Left lobe of liver (tissue), 2 donors: ENCODE data around the gene SORCS1. TPM values are rescaled to one million over a fixed set of nuclear protein-coding genes. Genes with fewer than 3 reads are reported as not detected.

Source experiments
- ATAC-seq: fragments of 200-7000 bp; cut with Tn5 transposase; one replicate; pipeline ENCODE4 v1.9.1; 2020; ENCODE audit warnings: mild to moderate bottlenecking, moderate library complexity
- DNase-seq: peaks from one replicate; pipeline ENCODE4 v3.0.0-alpha.2; 2020; ENCODE audit warnings: low spot score
- total RNA-seq: library from RNA; stranded (reverse); gene quantifications from one replicate; pipeline ENCODE4 v1.2.1, GENCODE V29; 2021
- donor health status: DM: no; HTN: no; CAD: no; lungs with moderate emphysema.
- donor health status: DM: no; HTN: yes; CAD: no.

SORCS1 gene
- total RNA-seq, 1 donor from 2014 or later, result 0.10 TPM

DNA sequence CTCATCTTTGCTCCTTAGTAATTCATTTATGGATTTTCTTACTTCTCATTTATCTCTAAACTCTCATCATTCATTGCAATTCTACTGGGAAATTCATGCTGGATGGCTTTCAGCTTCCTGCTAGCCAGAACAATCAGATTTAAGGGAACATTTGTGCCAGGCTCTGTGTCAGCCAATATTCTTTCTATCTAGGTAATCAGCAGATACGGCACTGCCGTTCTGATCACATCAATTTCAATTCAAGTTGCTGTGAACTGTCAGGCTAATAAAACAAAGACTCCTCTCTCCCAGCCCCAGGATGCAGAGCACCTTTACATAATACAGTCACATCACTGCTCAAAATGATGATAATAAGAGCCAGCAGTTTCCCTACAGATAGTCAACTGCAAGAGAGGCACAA, 468.3 kb downstream of the SORCS1 start:
- DNase-seq (no peak), ATAC-seq (no peak)

DNA sequence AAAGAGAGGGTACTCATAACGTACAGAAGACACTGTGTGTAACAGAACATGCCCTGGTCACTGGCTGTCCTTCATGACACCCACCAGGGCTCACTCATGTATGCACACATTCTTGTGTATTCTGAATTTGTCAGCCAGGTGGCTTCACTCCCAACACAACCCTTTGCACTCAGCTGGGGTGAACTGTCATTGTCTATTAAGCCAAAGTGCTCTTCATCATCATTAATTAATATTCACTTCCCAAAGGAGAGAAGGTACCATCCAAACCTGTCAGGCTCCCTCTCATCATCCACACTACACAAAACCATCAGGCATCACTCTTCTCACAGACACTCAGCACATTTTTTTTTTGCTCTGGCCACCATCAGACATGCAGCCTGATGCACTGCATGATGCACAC, 469.8 kb downstream of the SORCS1 start:
- no peak for ATAC-seq
- DNase-seq, result no peak

DNA sequence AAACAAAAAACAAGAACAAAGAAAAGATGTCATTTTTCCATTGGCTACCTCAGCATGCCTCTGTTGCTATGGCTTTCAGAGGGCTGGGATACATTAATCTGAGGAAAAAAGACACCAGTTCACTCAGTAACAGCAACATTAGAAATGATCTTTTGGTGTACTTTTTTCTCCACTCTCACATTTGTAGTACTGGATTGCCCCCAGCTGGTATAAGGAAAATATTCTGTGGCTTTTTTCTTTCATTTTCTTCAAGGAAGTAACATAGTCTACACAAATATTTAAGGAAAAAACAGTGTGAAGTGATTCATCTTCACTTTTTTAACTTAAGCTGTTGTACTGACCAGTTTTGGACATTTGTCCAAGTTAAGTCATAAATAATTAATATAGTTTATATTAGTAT, 482.3 kb downstream of the SORCS1 start:
- DNase-seq (no peak), ATAC-seq (no peak)

DNA sequence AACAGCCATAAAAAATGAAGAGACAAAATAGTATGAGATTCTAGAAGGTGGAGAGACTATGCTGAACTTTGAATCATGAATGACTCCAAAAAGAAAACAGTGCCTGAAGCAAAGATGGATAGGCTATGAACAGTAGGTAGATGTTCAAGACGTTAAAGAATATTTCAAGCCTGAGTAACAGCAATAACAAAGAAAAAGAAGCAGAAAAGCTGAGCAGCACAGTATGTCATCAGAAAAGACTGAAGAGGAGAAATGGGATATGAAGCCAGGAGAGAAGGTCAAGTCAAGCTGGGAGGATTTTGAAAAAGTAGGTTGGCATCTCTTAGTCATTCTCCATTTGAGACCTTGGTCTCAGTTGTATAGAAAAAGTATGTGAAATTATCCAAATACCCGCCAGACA, 484.4 kb downstream of the SORCS1 start:
- DNase-seq (no peak), ATAC-seq (no peak)

DNA sequence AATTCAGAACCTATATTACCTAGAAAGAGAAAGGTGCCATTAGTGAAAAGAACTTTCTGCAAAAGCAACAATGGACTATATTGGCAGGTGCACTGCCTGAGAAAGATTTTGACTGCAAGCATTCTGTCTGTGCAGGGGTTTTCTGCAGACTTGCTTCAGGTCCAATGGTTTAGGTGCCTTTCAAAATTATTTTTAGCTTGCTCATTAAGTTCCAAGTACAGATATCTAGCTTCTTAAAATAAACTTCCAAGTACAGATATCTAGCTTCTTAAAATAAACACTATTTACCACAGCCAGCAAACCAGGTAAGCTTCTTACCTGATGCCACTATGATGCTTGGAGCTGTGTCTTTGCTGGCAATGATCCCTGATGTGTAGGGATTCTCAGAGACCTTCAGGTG, 485.2 kb downstream of the SORCS1 start:
- ATAC-seq (no peak), DNase-seq (no peak)

DNA sequence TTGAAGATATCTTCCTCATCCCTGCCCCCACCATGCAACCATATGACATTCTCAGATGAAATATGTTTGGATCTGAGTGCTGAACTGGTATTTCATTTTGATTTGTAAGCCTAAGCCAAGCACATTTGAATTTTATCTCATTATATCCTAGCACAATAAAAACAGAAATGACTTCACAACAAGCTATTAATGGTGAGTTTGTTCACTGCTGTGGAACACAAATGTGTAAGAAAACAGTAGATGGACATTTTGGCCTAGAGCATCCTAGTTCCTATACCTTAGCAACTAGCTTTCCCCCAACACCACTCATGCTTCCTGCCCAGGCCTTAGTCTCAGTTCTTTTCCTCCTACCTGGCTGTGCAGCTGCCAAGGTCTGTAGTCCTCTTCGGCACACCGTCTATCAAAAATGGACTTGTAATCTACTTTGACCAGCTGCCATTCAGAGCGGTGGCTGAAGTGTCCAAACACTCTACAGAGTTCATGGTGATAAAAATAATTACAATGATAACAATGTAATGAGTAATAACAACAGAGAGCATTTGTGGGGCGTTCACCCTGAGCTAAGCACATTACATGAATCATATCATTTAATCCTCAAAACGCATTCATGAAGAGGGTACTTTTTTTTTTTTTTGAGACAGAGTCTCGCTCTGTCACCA, 491.9 kb downstream of the SORCS1 start:
- no peak for DNase-seq
- no peak for ATAC-seq

DNA sequence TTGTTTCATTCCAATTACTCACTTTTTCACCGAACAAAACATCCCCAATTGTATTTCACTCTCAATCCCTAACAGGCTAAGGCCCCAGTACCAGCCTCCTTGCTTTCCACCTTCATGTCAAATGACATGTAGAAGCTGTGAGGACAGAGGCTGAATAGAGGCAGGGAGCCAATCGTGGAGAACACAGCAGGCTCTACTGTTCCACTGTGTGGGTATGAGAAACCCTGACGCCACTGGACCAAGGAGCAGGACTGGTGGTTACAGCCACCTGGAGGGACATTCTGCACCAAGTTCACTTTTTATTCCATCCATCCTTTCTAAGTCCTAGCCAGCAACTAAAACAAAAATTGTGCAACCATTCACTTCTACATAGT, 502.8 kb downstream of the SORCS1 start:
- no peak for ATAC-seq
- DNase-seq, result no peak

DNA sequence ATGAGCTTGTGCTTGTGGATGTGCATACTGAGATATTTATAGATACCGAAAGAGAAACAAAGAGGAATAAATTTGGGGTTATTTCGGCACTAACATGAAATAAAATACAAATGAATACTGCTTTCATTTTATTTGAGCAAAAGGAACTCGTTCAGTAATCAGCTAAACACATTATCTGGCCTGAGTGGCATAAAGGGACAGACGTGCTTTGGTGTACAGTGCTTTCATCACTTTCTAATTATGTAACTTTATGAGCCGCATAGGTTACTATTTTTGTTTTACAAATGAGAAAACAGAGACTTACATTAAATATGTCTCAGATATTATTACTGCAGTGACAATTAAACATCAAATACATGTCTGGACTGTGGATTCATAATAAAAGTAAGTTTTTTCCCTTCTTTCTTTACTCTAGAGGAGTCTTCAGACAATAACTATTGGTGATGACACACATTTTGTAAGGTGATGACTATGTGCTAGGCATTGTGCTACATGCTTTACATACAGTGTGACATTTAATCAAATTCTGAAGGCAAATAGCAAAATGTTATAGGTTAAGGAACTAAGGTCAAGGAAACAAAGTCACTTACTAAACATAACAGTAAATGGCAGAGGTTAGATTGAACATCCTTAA, 503.3 kb downstream of the SORCS1 start:
- ATAC-seq, result no peak

DNA sequence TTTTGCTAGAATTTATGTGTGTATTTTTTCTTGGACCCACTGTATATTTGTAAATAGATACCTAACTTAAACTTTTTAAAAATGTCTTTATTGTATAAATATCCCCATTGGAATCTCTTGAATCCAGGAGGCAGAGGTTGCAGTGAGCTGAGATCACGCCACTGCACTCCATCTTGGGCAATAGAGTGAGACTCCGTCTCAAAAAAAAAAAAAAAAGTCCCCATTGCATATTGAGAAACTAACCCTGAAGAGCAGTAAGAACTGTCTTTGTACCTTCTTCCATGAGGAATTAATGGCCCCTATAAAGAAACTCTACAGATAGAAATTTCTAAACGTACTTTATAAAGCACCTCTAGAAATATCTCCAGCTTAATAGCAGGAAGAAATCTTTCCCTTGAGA, 504.0 kb downstream of the SORCS1 start:
- no peak for DNase-seq
- no peak for ATAC-seq

More for the DNA sequence above, 503.3 kb downstream of the SORCS1 start:
- DNase-seq, result no peak

DNA sequence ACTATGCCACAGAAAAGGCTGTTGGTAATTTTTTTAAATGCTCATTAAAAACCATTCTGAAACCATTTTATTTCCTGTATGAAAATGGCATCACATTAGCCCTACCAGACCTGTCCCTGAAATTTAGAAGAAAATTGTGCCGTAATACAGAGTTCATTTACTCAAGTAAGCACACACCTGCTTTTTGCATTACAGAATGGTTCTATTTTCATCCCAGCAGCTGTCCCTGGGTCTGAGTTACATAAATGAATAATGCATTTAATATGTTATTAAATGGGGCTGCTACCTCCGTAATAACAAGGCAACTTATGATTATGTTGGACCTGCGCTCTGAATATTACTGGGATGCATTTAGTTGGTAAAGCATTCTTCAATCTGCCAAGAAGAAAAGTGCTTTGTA, 508.9 kb downstream of the SORCS1 start:
- ATAC-seq (no peak), DNase-seq (no peak)

DNA sequence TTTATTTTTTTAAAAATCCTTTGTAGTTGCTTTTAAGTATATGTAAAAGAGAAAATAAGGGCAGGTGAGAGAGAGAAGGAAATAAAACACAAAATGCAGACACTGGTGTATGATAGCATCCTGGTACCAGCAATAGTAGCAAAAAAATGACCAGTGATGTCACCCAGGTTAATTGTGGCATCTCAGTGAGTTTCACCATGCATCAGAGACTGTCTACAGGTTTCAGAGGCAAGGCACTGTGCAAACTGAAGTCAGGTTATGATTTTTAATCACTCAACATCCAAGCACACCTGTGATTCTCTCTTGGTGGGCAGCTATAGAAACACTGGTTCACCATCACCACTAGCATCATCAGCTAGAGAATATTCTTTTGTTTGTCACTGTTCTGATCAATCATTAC, 509.3 kb downstream of the SORCS1 start:
- no peak for ATAC-seq
- no peak for DNase-seq

DNA sequence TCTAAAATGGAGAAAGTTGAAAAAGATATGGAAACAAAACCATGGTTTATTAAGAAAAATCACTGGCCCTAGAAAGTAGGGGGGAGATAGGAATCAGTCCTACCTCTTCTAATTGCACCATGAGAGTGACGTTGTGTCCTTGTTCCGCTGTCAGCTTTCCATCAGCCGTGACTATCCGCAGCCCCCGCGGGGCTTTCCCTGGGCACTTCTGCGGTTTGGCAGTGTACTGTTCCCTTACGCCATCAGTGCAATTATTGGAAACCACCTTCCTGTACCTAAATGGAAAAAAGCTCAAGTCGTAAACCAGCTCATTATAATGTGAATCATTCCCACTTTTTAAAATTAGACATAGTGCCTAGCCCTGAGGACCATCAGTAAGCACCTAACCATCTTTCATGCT, 512.2 kb downstream of the SORCS1 start:
- ATAC-seq, result no peak
- DNase-seq, result no peak

DNA sequence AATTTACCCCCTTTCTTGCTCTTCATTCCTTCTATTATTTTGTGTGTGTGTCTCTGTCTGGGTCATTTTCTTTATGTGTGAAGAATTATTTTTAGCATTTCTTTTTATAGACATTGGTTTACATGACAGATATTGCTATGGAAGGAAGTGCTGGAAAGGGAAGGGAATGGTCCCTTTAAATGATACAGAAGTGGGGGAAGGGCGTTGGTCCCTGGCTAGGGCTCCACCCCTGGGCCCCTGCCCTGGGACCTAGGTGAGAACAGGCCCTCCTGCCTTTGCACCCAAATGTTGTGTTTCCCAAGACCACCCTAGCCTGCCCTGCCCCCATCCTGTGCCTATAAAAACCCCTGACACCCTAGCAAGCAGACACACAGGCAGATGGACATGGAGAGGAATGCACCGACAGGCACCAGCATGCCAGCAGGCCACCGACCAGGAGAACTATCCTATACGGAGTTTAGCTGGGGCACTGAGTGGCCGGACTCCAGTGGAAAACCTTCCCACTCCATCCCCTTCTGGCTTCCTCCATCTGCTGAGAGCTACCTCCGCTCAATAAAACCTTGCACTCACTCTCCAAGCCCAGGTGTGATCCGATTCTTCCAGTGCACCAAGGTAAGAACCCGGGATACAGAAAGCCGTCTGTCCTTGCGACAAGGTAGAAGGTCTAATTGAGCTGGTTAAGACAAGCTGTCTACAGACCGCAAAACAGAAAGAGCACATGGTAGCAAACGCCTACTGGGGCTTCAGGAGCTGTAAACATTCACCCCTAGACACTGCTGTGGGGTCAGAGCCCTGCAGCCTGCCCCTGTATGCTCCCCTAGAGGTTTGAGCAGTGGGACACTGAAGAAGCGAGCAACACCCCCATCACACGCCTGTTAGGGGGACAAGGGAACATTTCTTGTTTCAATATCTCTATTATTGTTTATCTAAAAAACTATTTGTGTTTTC, 515.7 kb downstream of the SORCS1 start:
- DNase-seq, result no peak
- no peak for ATAC-seq

DNA sequence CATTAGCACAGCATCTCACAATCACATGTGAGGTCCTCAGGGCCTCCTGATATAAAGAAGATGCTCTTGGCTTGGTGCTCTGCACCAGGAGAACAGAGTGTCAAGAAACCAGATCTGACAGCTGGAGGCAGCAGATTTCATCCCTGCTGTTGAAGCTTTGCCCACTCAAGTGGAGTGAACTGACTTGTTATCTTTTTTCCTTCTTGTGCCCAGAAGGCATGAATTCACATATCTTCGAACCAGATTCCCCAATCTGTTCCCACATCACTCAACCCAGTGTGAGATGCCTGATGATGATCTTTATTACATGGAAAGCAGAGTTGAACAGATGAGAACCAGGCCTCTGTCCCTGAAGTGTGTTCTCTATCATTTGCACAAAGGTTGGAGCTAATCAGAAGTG, 521.0 kb downstream of the SORCS1 start:
- no peak for ATAC-seq
- DNase-seq, result no peak

DNA sequence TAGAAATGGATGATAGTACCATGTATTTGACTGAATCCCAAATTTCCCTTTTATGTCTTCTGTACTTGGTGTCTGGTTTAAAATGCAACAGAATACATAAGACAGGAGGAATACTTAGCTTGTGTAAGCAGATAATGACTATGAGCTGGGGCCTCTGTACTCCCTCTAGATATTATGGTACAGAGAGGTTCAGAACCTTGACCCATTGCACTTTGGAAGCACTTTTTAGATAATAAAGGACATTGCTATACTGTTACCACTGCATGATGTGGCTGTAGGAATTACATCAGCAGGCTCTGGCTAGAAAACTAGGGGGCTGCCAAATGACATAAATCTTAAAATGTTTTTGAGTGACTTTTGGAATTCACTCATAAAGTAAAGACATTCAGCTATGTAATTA, 526.6 kb downstream of the SORCS1 start:
- DNase-seq (no peak), ATAC-seq (no peak)

DNA sequence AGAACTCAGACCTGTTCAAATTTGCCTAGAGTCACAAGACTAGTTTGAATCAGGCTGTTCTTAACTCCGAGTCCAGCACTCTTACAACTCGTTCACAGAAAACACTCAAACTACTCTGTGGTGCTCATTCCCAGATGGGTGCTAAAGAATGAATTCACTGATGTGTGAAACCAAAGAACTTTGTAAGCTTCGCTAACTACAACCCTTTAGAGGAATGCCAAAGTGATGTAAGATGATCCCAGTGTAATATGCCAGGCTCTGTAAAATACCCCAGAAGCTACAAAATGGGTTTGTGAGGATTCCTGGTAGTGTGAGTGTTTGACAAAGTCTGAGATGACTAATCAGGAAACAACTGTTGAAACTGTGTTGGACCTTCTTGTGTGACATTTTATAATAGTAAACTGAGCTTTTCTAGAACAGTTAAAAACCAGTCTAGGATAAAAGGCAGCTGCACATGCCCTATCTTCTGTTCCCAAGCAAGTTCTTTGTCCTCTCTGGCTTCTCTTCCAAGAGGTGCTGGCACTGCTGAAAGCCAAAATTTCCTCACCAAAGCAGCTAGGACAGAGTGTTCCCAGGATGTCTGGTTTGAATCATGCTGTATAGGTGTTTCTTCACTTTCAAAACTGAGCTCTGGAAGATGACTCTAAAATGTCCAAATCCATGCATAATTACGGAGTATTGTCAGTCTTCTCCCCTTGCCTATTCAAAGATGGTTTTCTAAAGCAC, 527.6 kb downstream of the SORCS1 start:
- ATAC-seq, result no peak
- no peak for DNase-seq

DNA sequence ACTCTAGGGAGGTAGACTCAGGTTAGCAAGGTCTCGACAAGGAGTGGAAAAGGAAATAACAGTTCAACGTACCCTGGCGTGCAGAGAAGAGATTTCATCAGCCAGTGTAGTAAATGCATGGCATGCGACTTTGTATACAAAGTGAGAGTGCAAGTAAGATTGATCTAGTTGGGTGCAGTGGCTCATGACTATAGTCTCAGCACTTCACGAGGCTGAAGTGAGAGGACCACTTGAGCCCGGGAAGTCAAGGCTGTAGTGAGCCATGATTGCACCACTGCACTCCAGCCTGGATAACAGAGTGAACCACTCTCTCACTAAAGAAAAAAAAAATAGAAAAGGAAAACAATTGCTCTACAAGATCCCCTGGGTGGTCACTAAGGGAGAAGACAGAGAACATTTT, 528.6 kb downstream of the SORCS1 start:
- ATAC-seq, result no peak
- no peak for DNase-seq

DNA sequence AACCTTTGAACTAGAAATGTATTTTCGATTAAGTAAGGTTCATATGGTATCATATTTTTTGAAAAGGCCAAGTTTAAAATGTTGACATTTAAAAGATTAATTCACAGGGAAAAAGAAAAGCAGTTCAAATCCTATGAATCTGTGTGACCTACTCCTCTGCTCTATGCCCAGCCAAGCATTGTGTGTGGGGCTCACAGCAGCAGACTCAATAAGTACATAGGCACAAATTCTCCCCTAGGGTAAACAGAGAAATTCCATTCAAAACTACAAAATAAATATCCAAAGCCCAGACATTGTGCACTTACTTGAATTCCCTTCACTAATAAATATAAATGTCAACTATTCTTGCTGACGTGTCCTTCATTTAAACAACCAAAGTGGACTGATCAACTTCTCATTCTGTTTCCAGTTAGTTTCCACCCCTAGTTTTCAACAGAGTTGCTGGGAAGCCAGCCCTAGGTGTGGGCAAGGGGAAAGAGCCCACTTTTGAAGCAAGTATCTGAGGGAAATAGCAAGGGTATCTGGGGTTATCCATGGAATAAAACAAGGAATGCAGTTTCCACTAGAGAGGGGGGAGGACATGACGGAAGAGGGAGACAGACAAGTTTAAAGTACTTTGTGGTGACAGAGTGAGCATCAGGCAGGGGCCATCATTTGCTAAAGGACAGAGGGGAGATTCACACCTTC, 533.3 kb downstream of the SORCS1 start:
- ATAC-seq, result no peak
- no peak for DNase-seq

DNA sequence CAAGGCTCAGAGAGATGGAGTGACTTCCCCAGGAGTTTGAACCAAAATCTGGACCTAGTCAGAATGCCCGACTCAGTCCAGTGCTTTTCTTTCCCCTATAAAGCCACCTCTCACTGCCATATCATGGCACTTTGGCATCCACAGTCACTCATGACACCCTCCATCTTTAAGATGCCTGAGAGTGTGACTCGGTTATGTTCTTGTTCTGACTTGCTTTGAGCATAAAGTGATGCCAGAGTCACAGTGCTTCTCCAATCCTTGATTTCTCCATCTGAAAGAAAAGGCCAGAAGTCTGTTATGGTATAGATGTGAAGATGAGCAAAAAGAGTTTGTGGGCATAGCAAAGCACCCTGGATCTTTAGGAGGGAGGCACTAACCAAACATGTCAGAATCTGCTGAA, 538.1 kb downstream of the SORCS1 start:
- DNase-seq (no peak), ATAC-seq (no peak)

DNA sequence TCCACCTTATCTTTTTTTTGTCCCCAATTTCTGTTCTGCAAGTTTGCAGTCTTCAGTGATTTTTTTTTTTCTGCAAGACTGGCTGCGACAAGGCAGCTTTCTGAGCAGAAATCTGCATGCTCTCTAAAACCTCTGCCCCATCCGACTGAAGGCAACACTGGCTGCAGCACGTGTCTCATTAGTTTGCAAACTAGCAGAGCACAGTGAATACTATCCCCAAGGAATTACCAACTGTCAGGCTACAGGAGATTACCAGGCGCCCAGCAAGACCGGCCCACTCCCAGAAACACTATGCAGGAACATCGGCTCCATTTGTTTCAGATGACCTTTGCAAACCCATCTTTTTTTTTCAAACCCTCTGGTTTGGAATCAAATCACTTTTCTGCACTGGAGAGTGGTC, 538.8 kb downstream of the SORCS1 start:
- ATAC-seq (no peak), DNase-seq (no peak)

DNA sequence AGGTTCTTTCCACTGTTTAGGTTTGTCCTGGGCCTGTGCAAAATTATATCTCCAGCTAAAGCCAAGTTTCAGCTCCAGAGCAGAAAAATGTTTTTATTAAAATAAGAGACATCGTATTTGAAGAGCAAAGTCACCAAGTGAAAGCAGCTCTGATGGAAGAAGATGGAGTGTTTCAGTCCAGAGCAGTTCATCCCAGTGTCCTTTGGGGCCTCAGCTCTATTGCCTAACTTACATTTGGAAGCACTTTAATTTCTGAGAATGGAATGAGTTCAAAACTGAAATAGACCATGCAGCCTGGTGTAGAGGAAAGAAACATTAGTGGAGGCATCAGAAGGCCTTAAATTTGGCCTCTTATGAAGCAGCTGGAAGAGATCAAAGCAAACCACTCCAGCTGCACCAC, 545.2 kb downstream of the SORCS1 start:
- DNase-seq (no peak), ATAC-seq (no peak)
